ENCODE data around the gene SNAPC2. TPM values are rescaled to one million over a fixed set of nuclear protein-coding genes. Genes with fewer than 3 reads are reported as not detected.
"Not testable (repeated sequence)": the region's sequence is repeated elsewhere in the genome, so short reads cannot be mapped to it uniquely, and the experiment has no call there.

SNAPC2 gene
- total RNA-seq, 2 experiments from 2014 or later = 18.6 to 19.0 TPM

DNA sequence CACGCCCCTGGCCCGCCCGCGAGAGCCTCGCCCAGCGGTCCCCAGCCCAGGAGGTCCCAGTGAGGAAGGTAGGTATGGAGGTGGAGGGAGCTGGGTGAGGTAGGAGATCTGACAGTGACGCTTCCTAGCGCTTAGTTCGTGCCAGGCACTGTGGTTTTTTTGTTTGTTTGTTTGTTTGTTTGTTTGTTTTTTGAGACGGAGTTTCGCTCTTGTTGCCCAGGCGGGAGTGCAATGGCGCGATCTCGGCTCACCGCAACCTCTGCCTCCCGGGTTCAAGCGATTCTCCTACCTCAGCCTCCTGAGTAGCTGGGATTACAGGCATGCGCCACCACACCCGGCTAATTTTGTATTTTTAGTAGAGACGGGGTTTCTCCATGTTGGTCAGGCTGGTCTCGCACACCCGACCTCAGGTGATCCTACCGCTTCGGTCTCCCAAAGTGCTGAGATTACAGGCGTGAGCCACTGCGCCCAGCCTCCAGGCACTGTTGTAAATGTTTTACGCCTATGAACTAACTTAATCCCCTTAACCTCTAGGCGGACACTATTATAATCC, 2.0 kb upstream of the SNAPC2 start:
- POLR2A ChIA-PET = interaction anchor here (1.1 to 1.6 kb wide), 4 partner anchors 10 to 288 kb away, joined by 3 to 6 read pairs (median 4); partner anchors contain the start of genes MAP2K7 and TIMM44
- H3K4me3 Mint-ChIP-seq = peak overlapping the region; percentile 48
- H3K27me3 Mint-ChIP-seq (ENCODE audit: low read depth) = peaks cover 30% of the 10 kb centered on the region
- CTCF ChIA-PET = interaction anchor here (0.9 to 3.3 kb wide), 7 partner anchors 11 to 66 kb away, joined by 3 to 15 read pairs (median 4); partner anchors contain the start of genes MAP2K7 and TIMM44
- ATAC-seq; H3K27ac Mint-ChIP-seq; DNase-seq; H3K9me3 Mint-ChIP-seq (ENCODE audit: insufficient read depth); H3K36me3 Mint-ChIP-seq (ENCODE audit: low read depth): not testable (repeated sequence)
- H3K4me1 Mint-ChIP-seq (ENCODE audit: low read depth) = peaks cover 45% of the 10 kb centered on the region

DNA sequence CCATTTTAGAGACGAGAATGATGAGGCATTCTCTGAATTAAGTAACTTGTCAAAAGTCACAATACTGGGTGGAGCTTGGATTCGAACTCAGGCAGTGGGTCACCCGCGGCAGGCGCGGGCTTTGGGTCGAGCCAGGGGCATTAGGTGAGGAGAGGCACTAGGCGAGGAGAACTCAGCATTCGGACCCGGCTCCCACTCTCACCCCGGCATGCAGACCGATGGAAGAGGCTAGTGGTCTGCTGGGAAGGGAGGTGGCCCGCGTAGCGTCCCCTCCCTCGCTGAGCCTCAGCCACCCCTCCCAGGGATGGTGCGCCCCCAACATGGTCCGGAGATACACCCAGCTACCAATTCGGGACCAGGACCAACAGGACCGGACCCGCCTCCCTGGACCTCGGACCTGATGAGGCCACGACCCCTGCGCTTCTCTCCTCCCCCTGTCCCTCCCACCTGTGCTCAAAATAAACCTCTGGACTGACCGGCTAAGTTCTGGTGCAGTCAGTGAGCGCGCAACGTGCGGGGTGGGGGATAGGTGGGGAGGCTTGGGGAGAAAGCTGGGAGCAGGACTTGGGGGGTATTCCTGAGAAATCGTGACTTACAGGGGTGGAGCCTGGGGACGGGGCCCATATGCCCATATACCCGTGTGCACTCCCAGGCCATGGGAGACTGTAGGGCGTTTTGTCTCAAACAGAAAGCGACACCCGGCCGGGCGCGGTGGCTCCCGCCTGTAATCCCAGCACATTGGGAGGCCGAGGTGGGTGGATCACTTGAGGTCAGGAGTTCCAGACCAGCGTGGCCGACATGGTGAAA, 1.3 kb upstream of the SNAPC2 start:
- DNase-seq (no peak), ATAC-seq (no peak)
- POLR2A ChIA-PET = interaction anchor here (0.6 to 2.6 kb wide), 9 partner anchors 10 to 289 kb away, joined by 3 to 17 read pairs (median 6); partner anchors contain the start of genes MAP2K7 and TIMM44
- H3K36me3 Mint-ChIP-seq (ENCODE audit: low read depth) = peaks cover 10% of the 10 kb centered on the region
- peaks cover 30% of the 10 kb centered on the region for H3K27me3 Mint-ChIP-seq (ENCODE audit: low read depth)
- peak overlapping the region; percentile 96 for H3K4me3 Mint-ChIP-seq
- H3K4me1 Mint-ChIP-seq (ENCODE audit: low read depth) = peaks cover 45% of the 10 kb centered on the region
- no peaks in the 10 kb centered on the region for H3K9me3 Mint-ChIP-seq (ENCODE audit: insufficient read depth)
- CTCF ChIA-PET = interaction anchor here (1.1 to 3.2 kb wide), 8 partner anchors 10 to 57 kb away, joined by 3 to 40 read pairs (median 9); partner anchors contain the start of genes MAP2K7 and TIMM44
- no peak overlapping the region for H3K27ac Mint-ChIP-seq

DNA sequence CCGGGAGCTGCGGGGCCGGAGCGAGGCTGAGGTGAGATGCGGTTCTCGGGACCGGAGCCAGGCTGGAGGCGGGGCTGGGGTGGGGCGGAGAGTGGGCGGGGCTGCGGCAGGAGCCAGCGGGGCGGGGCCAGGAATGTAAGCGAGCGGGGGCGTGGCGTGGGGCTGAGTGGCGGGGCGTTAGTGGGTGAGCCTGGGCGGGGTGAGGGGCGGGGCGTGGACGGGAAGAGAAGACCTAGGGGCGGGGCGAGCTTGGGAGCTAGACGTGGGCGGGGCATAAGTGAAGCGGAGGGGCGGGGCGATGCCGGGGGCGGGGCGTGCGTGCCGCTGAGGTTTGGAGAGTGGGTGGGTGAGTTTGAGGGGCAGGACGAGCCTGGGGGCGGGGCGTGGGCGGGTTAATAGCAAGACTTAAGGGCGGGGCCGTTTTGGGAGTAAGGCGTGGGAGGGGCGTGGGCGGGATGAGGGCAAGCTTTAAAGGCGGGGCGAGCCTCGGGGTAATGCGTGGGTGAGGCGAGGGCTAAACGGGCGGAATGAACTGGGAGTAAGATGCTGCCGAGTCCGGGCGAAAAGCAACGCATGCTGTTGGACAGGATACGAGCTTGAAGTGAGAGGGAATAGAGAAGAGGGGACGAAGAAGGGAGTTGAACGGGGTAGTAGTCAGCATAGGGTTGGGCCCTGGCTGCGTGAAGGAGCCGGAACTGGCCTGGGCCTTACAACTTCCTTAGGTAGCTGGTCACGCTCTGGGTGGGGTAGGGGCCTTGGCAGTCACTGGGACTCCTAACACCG, 572 bp downstream of the SNAPC2 start:
- Mint-ChIP-seq H3K27ac (peak overlapping the region; percentile 94), H3K36me3 (ENCODE audit: low read depth) (peaks cover 10% of the 10 kb centered on the region), H3K27me3 (ENCODE audit: low read depth) (peaks cover 26% of the 10 kb centered on the region), H3K4me3 (peak overlapping the region; percentile 96), H3K4me1 (ENCODE audit: low read depth) (peaks cover 45% of the 10 kb centered on the region), H3K9me3 (ENCODE audit: insufficient read depth) (no peaks in the 10 kb centered on the region)
- DNase-seq = peak; percentile 100
- ChIA-PET POLR2A (interaction anchor here (1.0 to 2.6 kb wide), 8 partner anchors 8 to 292 kb away, joined by 3 to 17 read pairs (median 5); partner anchors contain the start of genes MAP2K7, PET100, TIMM44 and XAB2), CTCF (interaction anchor here (0.6 to 3.2 kb wide), 11 partner anchors 8 to 352 kb away, joined by 3 to 40 read pairs (median 7); partner anchors contain the start of genes MAP2K7, TIMM44 and TRAPPC5)
- ATAC-seq = peak; percentile 55

DNA sequence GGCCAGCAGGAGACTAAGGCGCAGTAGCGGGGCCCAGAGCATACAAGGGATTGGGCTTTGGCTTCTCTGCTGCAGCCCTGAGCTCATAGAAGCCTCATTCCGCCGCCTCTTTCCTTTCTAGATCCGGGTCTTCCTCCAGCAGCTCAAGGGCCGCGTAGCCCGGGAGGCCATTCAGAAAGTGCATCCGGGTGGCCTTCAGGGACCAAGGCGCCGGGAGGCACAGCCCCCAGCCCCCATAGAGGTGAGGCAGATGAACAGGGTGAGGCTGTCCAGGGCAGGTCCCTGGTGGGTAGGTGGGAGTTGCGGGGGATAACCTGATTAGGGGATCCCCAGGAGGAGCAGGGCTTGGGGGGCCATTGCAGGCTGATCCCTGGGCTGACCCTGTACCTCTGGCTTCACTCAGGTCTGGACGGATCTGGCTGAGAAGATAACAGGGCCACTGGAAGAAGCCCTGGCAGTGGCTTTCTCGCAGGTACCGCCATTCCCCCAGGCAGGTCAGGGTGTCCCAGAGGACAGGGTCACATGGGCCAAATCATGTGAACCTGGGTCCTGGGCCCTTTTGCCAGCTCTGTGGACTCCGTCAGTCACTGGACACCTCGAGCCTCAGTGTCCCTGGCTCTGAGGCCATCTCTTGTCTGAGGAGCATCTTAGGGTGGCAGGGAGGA, 1.3 kb downstream of the SNAPC2 start:
- Mint-ChIP-seq H3K27me3 (ENCODE audit: low read depth) (peaks cover 22% of the 10 kb centered on the region), H3K9me3 (ENCODE audit: insufficient read depth) (no peaks in the 10 kb centered on the region), H3K4me1 (ENCODE audit: low read depth) (peaks cover 44% of the 10 kb centered on the region), H3K27ac (peak overlapping the region; percentile 94), H3K4me3 (peak overlapping the region; percentile 96), H3K36me3 (ENCODE audit: low read depth) (peaks cover 10% of the 10 kb centered on the region)
- DNase-seq = no peak
- CTCF ChIA-PET = interaction anchor here (0.7 to 3.2 kb wide), 6 partner anchors 8 to 52 kb away, joined by 3 to 40 read pairs (median 14); partner anchors contain the start of genes MAP2K7 and TIMM44
- no peak for ATAC-seq
- POLR2A ChIA-PET = interaction anchor here (1.0 to 2.6 kb wide), 3 partner anchors 8 to 22 kb away, joined by 3 to 17 read pairs (median 9); partner anchors contain the start of genes MAP2K7 and TIMM44

DNA sequence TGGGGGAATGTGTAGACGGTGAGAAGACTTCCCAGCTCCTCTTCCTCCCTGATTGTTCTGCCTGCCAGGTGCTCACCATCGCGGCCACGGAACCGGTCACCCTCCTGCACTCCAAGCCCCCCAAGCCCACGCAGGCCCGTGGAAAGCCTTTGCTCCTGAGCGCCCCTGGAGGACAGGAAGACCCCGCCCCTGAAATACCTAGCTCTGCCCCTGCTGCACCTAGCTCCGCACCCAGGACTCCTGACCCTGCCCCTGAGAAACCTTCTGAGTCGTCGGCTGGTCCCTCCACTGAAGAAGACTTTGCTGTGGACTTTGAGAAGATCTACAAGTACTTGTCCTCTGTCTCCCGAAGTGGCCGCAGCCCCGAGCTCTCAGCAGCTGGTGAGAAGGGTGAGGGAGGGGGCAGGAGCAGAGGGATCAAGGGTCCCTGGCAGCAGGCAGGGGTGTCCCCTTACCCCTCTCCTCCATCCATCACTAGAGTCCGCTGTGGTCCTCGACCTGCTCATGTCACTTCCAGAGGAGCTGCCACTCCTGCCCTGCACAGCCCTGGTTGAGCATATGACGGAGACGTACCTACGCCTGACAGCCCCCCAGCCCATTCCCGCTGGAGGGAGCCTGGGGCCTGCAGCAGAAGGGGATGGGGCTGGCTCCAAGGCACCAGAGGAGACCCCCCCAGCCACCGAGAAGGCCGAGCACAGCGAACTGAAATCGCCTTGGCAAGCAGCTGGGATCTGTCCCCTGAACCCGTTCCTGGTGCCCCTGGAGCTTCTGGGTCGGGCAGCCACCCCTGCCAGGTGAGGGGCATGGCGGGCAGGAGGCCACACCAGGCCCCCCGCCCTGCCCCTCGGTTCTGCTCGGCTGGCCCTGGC, 2.1 kb downstream of the SNAPC2 start:
- Mint-ChIP-seq H3K27ac (no peak overlapping the region), H3K9me3 (ENCODE audit: insufficient read depth) (no peaks in the 10 kb centered on the region), H3K36me3 (ENCODE audit: low read depth) (peaks cover 8% of the 10 kb centered on the region), H3K4me3 (peak overlapping the region; percentile 38), H3K4me1 (ENCODE audit: low read depth) (peaks cover 42% of the 10 kb centered on the region), H3K27me3 (ENCODE audit: low read depth) (peaks cover 18% of the 10 kb centered on the region)
- POLR2A ChIA-PET = no interaction called here
- ATAC-seq (no peak), DNase-seq (no peak)
- CTCF ChIA-PET = interaction anchor here (2.7 to 3.2 kb wide), 2 partner anchors 22 to 53 kb away, joined by 20 to 40 read pairs; partner anchors contain the start of gene TIMM44

DNA sequence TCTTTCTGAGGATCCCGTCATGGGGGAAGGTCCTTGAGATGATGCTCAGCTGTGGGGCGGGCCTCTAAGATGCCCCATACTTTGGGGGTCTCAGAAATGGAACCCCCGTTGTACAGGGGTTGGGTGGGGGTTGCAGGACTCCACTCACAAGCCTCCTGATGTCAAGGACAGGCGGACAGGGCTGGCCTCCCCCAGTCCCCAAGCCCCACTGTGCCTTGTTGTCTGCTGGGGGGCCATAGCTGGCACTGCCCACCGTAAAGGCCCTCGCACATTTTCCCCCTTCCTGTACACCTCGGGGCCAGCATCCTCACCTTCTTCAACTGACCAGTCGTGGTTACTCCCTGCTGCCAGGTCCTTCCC, 2.7 kb downstream of the SNAPC2 start:
- H3K4me1 Mint-ChIP-seq (ENCODE audit: low read depth) = peaks cover 38% of the 10 kb centered on the region
- H3K4me3 Mint-ChIP-seq = no peak overlapping the region
- H3K36me3 Mint-ChIP-seq (ENCODE audit: low read depth) = peaks cover 8% of the 10 kb centered on the region
- DNase-seq (no peak), ATAC-seq (no peak)
- ChIA-PET CTCF (no interaction called here), POLR2A (no interaction called here)
- no peaks in the 10 kb centered on the region for H3K9me3 Mint-ChIP-seq (ENCODE audit: insufficient read depth)
- no peak overlapping the region for H3K27ac Mint-ChIP-seq
- peaks cover 14% of the 10 kb centered on the region for H3K27me3 Mint-ChIP-seq (ENCODE audit: low read depth)

DNA sequence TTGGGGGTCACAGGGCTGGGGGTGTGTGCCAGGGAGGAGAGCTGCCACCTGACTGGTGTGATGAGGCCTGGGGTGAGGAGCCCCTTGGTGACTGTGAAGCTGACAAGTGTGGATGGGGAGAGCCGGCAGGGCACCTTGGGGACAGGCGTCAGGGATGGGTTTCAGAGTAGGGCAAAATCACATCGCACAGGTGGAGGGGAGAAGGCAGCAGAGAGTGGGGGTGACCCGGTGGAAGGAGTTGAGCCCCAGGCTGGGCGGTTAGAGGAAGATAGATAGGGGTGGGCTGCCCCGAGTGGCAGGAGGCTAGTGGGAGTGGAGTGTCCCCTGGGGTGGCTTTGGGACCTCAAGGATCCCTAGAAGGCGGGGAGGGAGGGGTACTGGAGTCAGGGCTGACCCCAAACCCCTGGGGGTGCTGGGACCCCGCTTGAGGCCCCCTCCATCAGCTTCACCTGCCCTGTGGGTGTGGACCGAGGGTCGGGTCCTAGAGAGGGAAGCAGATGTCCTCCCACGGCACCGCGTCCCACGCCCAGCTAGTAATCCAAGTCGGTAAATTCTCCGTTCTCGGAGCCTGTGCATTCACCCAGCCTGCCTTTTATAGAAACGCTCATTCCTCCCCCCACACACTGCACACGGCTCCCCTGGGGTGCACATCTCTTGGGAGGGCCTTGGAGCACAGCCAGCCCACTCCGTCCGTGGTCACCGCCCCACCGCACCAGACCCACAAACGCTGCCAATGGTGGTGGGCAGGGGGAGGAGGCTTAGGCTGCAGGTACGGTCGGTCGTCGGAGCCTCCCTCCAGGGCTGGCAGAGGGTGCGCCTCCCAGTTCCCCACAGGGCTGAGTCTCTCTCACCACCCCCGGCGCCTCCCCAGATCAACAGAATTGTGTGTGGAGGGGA, 3.4 kb downstream of the SNAPC2 start:
- H3K27me3 Mint-ChIP-seq (ENCODE audit: low read depth) = peaks cover 9% of the 10 kb centered on the region
- POLR2A ChIA-PET = no interaction called here
- no peaks in the 10 kb centered on the region for H3K9me3 Mint-ChIP-seq (ENCODE audit: insufficient read depth)
- no peak for ATAC-seq
- peaks cover 33% of the 10 kb centered on the region for H3K4me1 Mint-ChIP-seq (ENCODE audit: low read depth)
- peaks cover 8% of the 10 kb centered on the region for H3K36me3 Mint-ChIP-seq (ENCODE audit: low read depth)
- CTCF ChIA-PET = interaction anchor here (0.7 to 0.8 kb wide), 2 partner anchors 20 to 54 kb away, joined by 3 to 4 read pairs; partner anchors contain the start of gene MAP2K7
- H3K27ac Mint-ChIP-seq = peak overlapping the region; percentile 52
- no peak overlapping the region for H3K4me3 Mint-ChIP-seq
- DNase-seq = no peak

DNA sequence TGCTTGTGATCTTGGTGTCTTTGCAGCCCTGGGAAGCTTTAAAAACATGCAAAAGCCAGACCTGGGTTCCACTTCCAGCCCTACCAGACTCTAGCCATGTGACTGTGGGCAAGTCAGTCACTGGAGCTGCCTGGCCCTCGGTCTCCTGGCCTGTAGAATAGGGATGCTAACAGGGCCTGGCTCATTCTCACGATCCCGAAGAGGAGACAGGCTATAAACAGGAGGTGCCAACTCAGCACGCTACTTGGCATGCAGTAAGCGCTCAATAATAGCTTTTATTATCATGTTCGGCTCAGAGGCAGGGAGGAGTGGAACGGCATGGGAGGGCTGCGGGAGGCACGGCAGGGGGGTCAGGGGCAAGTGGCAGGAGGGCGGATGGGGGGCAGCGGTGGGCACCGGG, 4.1 kb downstream of the SNAPC2 start:
- POLR2A ChIA-PET = no interaction called here
- ATAC-seq (no peak), DNase-seq (no peak)
- Mint-ChIP-seq H3K27ac (no peak overlapping the region), H3K36me3 (ENCODE audit: low read depth) (peaks cover 8% of the 10 kb centered on the region), H3K4me3 (no peak overlapping the region), H3K9me3 (ENCODE audit: insufficient read depth) (no peaks in the 10 kb centered on the region), H3K4me1 (ENCODE audit: low read depth) (peaks cover 37% of the 10 kb centered on the region), H3K27me3 (ENCODE audit: low read depth) (peaks cover 5% of the 10 kb centered on the region)
- CTCF ChIA-PET = interaction anchor here (0.7 to 0.8 kb wide), 2 partner anchors 21 to 55 kb away, joined by 3 to 4 read pairs; partner anchors contain the start of gene MAP2K7

DNA sequence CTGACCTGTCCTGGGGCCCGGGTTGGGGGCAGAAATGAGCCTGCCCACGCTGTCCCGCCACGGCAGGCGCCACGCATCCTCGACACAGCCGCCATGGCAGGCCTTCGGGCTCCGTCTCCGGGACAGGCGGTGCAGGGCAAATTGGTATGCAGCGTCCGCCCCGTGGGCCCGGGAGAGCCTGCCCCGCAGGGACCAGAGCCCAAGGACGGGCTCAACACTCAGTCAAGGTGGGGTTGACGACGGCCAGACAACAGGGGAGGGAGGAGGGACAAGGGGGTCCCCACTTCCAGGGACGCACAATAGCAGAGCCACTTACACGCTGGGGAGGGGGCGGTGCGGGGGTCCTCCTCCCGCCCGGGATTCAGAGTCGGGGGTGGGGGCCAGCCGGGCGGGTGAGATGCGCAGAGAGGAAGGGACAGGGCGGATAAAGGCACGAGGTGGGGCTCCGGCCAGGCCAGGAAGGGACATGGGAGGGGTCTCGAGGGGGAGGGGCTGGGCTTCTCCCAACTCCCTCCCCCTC, 4.6 kb downstream of the SNAPC2 start:
- no peak for ATAC-seq
- DNase-seq = no peak
- H3K36me3 Mint-ChIP-seq (ENCODE audit: low read depth) = peaks cover 8% of the 10 kb centered on the region
- H3K4me3 Mint-ChIP-seq = no peak overlapping the region
- POLR2A ChIA-PET = no interaction called here
- H3K27me3 Mint-ChIP-seq (ENCODE audit: low read depth) = peaks cover 3% of the 10 kb centered on the region
- no peaks in the 10 kb centered on the region for H3K9me3 Mint-ChIP-seq (ENCODE audit: insufficient read depth)
- CTCF ChIA-PET = no interaction called here
- no peak overlapping the region for H3K27ac Mint-ChIP-seq
- H3K4me1 Mint-ChIP-seq (ENCODE audit: low read depth) = peaks cover 34% of the 10 kb centered on the region
